IMR-90 (cell line): ENCODE data around the gene GRAMD1C. TPM values are rescaled to one million over a fixed set of nuclear protein-coding genes. Genes with fewer than 3 reads are reported as not detected.

Source experiments
- ATAC-seq: fragments of 200-7000 bp; cut with Tn5 transposase; 2 replicates; pipeline ENCODE4 v1.9.1; 2020; ENCODE audit warnings: low read depth, mild to moderate bottlenecking, moderate library complexity
- BruUV-seq: library from RNA; stranded (reverse); fragments of 400-500 nt; replicated peaks from 2 replicates; lab custom pipeline; 2021; lab: Mats Ljungman, UMichigan
- CTCF ChIA-PET: fragments of 300-600 bp; formaldehyde crosslinking; extraction: SDS; loops from one replicate; lab custom pipeline; 2021; ENCODE audit warnings: antibody characterized with exemption; lab: Yijun Ruan, JAX
- POLR2A ChIA-PET: fragments of 300-600 bp; sonication (Branson Sonifier 250); formaldehyde crosslinking; loops from one replicate; lab custom pipeline; 2022; ENCODE audit warnings: antibody characterized with exemption; ENCODE audit not compliant: unreplicated experiment; lab: Charles Lee
- DNase-seq: peaks from one replicate; pipeline ENCODE4 v3.0.0; 2013
- H2AFZ ChIP-seq: replicated peaks from 2 replicates; pipeline ENCODE3; 2013; ENCODE audit warnings: low read length, mild to moderate bottlenecking; ENCODE audit not compliant: poor library complexity
- H2AK5ac ChIP-seq: 2 replicates; pipeline ENCODE4 v1.6.1; 2013; ENCODE audit warnings: low read depth, low read length, inconsistent platforms
- H2AK9ac ChIP-seq: replicated peaks from 2 replicates; pipeline ENCODE3; 2013; ENCODE audit warnings: mild to moderate bottlenecking, low read depth, low read length, moderate library complexity; ENCODE audit not compliant: poor library complexity
- H2BK120ac ChIP-seq: 2 replicates; pipeline ENCODE4 v1.6.1; 2013; ENCODE audit warnings: low read depth, low read length, inconsistent platforms
- H2BK15ac ChIP-seq: 3 replicates; pipeline ENCODE4 v1.6.1; 2013; ENCODE audit warnings: low read depth, low read length, inconsistent platforms
- H2BK20ac ChIP-seq: 2 replicates; pipeline ENCODE4 v1.6.1; 2013; ENCODE audit warnings: low read depth, mild to moderate bottlenecking, inconsistent platforms, low read length, moderate library complexity
- H2BK5ac ChIP-seq: 2 replicates; pipeline ENCODE4 v1.6.1; 2013; ENCODE audit warnings: mild to moderate bottlenecking, low read depth, low read length, inconsistent platforms; ENCODE audit not compliant: poor library complexity, severe bottlenecking
- H3K14ac ChIP-seq: replicated peaks from 2 replicates; pipeline ENCODE4 v1.6.1; 2013; ENCODE audit warnings: low read depth, low read length, inconsistent platforms
- H3K18ac ChIP-seq: 2 replicates; pipeline ENCODE4 v1.6.1; 2013; ENCODE audit warnings: low read depth, low read length, control low read depth
- H3K23ac ChIP-seq: 2 replicates; pipeline ENCODE4 v1.6.1; 2013; ENCODE audit warnings: low read depth, low read length, inconsistent platforms
- H3K27ac ChIP-seq: 2 replicates; pipeline ENCODE4 v1.5.1; 2013; ENCODE audit warnings: mild to moderate bottlenecking, control low read depth, low read length; ENCODE audit not compliant: insufficient read depth
- H3K27me3 ChIP-seq: 2 replicates; pipeline ENCODE4 v1.6.1; 2013; ENCODE audit warnings: low read length; ENCODE audit not compliant: control insufficient read depth, insufficient read depth
- H3K36me3 ChIP-seq: 2 replicates; pipeline ENCODE4 v1.6.1; 2013; ENCODE audit warnings: low read length, mixed read lengths; ENCODE audit not compliant: control insufficient read depth, insufficient read depth
- H3K4ac ChIP-seq: 2 replicates; pipeline ENCODE4 v1.6.1; 2013; ENCODE audit warnings: low read depth, low read length, inconsistent platforms
- H3K4me1 ChIP-seq: 2 replicates; pipeline ENCODE4 v1.6.1; 2013; ENCODE audit warnings: low read length, mixed read lengths; ENCODE audit not compliant: control insufficient read depth, insufficient read depth
- H3K4me2 ChIP-seq: 2 replicates; pipeline ENCODE4 v1.6.1; 2013; ENCODE audit warnings: low read depth, mild to moderate bottlenecking, control low read depth, low read length, moderate library complexity
- H3K4me3 ChIP-seq: 2 replicates; pipeline ENCODE4 v1.5.1; 2013; ENCODE audit warnings: low read depth, mild to moderate bottlenecking, control low read depth, low read length, moderate library complexity; ENCODE audit not compliant: insufficient read depth
- H3K56ac ChIP-seq: 2 replicates; pipeline ENCODE4 v1.6.1; 2013; ENCODE audit warnings: low read length, inconsistent platforms; ENCODE audit not compliant: insufficient read depth; ENCODE audit errors: extremely low read depth
- H3K79me1 ChIP-seq, 2 experiments: 2 replicates each; pipeline ENCODE4 v1.6.1; 2013; ENCODE audit warnings: low read length in 2 of 2, inconsistent platforms in 1 of 2, low read depth in 1 of 2
- H3K9ac ChIP-seq: 2 replicates; pipeline ENCODE4 v1.6.1; 2013; ENCODE audit warnings: low read depth, low read length, control low read depth
- H3K9me1 ChIP-seq: 2 replicates; pipeline ENCODE4 v1.6.1; 2013; ENCODE audit warnings: low read length, inconsistent platforms; ENCODE audit not compliant: insufficient read depth
- H3K9me3 ChIP-seq: 2 replicates; pipeline ENCODE4 v1.6.1; 2013; ENCODE audit warnings: low read length; ENCODE audit not compliant: control insufficient read depth, insufficient read depth
- H4K20me1 ChIP-seq: 2 replicates; pipeline ENCODE4 v1.6.1; 2013; ENCODE audit warnings: low read length, inconsistent platforms; ENCODE audit not compliant: insufficient read depth
- H4K5ac ChIP-seq: 2 replicates; pipeline ENCODE4 v1.6.1; 2013; ENCODE audit warnings: mild to moderate bottlenecking, low read depth, low read length, control low read depth
- H4K8ac ChIP-seq, 2 experiments: 2 replicates each; pipeline ENCODE4 v1.6.1; 2013; ENCODE audit warnings: low read depth in 2 of 2, low read length in 2 of 2, control low read depth in 1 of 2, inconsistent platforms in 1 of 2
- H4K91ac ChIP-seq: 2 replicates; pipeline ENCODE4 v1.6.1; 2013; ENCODE audit warnings: low read depth, low read length, inconsistent platforms; ENCODE audit not compliant: insufficient read depth
- BHLHE40 ChIP-seq: fragments of 150-350 bp; IDR thresholded peaks from 2 replicates; pipeline ENCODE4 v1.6.1; 2016; ENCODE audit warnings: mild to moderate bottlenecking, low read depth, low read length
- CHD1 ChIP-seq: IDR thresholded peaks from 2 replicates; pipeline ENCODE4 v1.6.1; 2012; ENCODE audit warnings: low read depth, low read length, improper control_type of control experiment
- FOS ChIP-seq: fragments of 150-350 bp; IDR thresholded peaks from 2 replicates; pipeline ENCODE4 v1.6.1; 2016; ENCODE audit warnings: low read depth, low read length
- MAZ ChIP-seq: IDR thresholded peaks from 2 replicates; pipeline ENCODE4 v1.6.1; 2012; ENCODE audit warnings: low read depth, mild to moderate bottlenecking, low read length, improper control_type of control experiment, moderate library complexity, borderline replicate concordance
- POLR2A ChIP-seq: IDR thresholded peaks from 2 replicates; pipeline ENCODE4 v1.6.1; 2012; ENCODE audit warnings: mild to moderate bottlenecking, low read depth, low read length
- RAD21 ChIP-seq: IDR thresholded peaks from 2 replicates; pipeline ENCODE4 v1.6.1; 2012; ENCODE audit warnings: low read length, improper control_type of control experiment
- RCOR1 ChIP-seq: IDR thresholded peaks from 2 replicates; pipeline ENCODE4 v1.6.1; 2012; ENCODE audit warnings: mild to moderate bottlenecking, low read length, improper control_type of control experiment; ENCODE audit not compliant: insufficient replicate concordance
- SMC3 ChIP-seq: fragments of 150-350 bp; IDR thresholded peaks from 2 replicates; pipeline ENCODE4 v1.6.1; 2016; ENCODE audit warnings: low read depth, mild to moderate bottlenecking, antibody characterized with exemption, low read length, moderate library complexity
- WGBS, 2 experiments: methylation state at CpG; one replicate each; pipeline versions ENCODE4 v1.1.5 to v1.1.7; 2013; ENCODE audit warnings: missing lambda C conversion rate in 2 of 2; ENCODE audit not compliant: insufficient read length in 1 of 2; ENCODE audit errors: extremely low coverage in 2 of 2; 5-methylcytosine and 5-hydroxymethylcytosine counted together
- dilution Hi-C: fragments of 300-500 bp; cut with HindIII; formaldehyde crosslinking; loops from one replicate; pipeline ENCODE4 v1.14.3; 2018; ENCODE audit warnings: low sequenced_read_pairs; ENCODE audit not compliant: unreplicated experiment
- in situ Hi-C: fragments of 300-500 bp; cut with MboI; formaldehyde crosslinking; loops from 3 replicates; pipeline ENCODE4 v1.14.3; 2019; ENCODE audit warnings: low sequenced_read_pairs, inconsistent platforms, mixed read lengths
- intact Hi-C: fragments of 100-400 bp; cut with micrococcal nuclease; formaldehyde crosslinking; loops from 2 replicates; pipeline ENCODE4 v1.10.0; 2022
- polyA plus RNA-seq, 3 experiments: library from polyadenylated mRNA; depleted of rRNA; stranded (reverse); fragments of >200 nt; gene quantifications; 2 replicates each; pipeline ENCODE4 v1.2.3, GENCODE V29; 2012; ENCODE audit warnings: low replicate concordance in 1 of 3
- total RNA-seq: library from RNA; depleted of rRNA; stranded (reverse); fragments of >200 nt; gene quantifications from 2 replicates; pipeline ENCODE4 v1.2.3, GENCODE V29; 2012
- TF ChIP-seq, protein P1 (sequence below): fragments of 150-350 bp; IDR thresholded peaks from 2 replicates; pipeline ENCODE4 v1.6.1; 2017; ENCODE audit warnings: mild to moderate bottlenecking, antibody characterized with exemption, low read length, low read depth
- TF ChIP-seq, protein P2 (sequence below): fragments of 150-350 bp; IDR thresholded peaks from 2 replicates; pipeline ENCODE4 v1.6.1; 2016; ENCODE audit warnings: low read depth, mild to moderate bottlenecking, low read length, moderate library complexity, borderline replicate concordance

GRAMD1C gene
- total and polyA plus RNA-seq, 2 of the 4 experiments (the other 2 are of a cell fraction) = 2.5 to 5.0 TPM

DNA sequence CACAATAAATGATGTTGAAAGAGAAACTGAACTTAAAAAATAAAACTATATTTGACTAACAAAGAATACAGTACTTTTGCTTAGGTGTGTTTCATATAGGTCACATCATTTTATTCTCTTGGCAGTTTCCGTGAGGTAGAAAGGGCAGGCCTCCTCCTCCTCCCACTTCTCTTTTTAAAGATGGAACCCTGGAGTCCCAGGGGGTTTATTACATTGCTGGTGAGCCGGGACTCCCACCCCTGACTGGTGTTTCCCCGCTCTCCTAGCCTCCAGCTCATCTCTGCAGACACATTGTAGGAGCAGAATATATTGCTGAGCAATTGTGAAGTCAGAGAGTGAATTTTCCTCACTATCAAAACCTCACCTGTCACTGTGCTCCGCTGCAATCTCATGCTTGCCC, 139.2 kb downstream of the GRAMD1C start:
- H3K14ac ChIP-seq = no peak overlapping the region
- ChIA-PET CTCF (no interaction called here), POLR2A (no interaction called here)
- no peak overlapping the region for H3K4me3 ChIP-seq
- no peak overlapping the region for H2BK5ac ChIP-seq
- no peak overlapping the region for H2AK9ac ChIP-seq
- H3K4me2 ChIP-seq = no peak overlapping the region
- H2BK20ac ChIP-seq = no peak overlapping the region
- in situ Hi-C loops (no loop called here), intact Hi-C loops (no loop called here), dilution Hi-C loops (no loop called here)
- WGBS, 2 experiments = no CpG with 5 or more reads among the region's 4 CpGs
- H2AK5ac ChIP-seq = no peak overlapping the region
- no peaks in the 10 kb centered on the region for H3K79me1 ChIP-seq
- no peaks in the 10 kb centered on the region for H3K27me3 ChIP-seq
- 0 out of 2 replicates have a peak, but pooled peaks cover 1% of the 10 kb centered on the region for H3K9me3 ChIP-seq
- TF ChIP-seq POLR2A (no peak), MAZ (no peak), BHLHE40 (no peak), RCOR1 (no peak), RAD21 (no peak), CHD1 (no peak), FOS (no peak), SMC3 (no peak)
- TF ChIP-seq, protein P1, sequence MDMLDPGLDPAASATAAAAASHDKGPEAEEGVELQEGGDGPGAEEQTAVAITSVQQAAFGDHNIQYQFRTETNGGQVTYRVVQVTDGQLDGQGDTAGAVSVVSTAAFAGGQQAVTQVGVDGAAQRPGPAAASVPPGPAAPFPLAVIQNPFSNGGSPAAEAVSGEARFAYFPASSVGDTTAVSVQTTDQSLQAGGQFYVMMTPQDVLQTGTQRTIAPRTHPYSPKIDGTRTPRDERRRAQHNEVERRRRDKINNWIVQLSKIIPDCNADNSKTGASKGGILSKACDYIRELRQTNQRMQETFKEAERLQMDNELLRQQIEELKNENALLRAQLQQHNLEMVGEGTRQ = no peak
- TF ChIP-seq, protein P2, sequence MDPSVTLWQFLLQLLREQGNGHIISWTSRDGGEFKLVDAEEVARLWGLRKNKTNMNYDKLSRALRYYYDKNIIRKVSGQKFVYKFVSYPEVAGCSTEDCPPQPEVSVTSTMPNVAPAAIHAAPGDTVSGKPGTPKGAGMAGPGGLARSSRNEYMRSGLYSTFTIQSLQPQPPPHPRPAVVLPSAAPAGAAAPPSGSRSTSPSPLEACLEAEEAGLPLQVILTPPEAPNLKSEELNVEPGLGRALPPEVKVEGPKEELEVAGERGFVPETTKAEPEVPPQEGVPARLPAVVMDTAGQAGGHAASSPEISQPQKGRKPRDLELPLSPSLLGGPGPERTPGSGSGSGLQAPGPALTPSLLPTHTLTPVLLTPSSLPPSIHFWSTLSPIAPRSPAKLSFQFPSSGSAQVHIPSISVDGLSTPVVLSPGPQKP = no peak
- H3K4ac ChIP-seq = no peak overlapping the region
- no peak overlapping the region for H3K23ac ChIP-seq
- H3K56ac ChIP-seq = no peak overlapping the region
- no peaks in the 10 kb centered on the region for H3K9me1 ChIP-seq
- H4K5ac ChIP-seq = no peak overlapping the region
- H4K91ac ChIP-seq = no peak overlapping the region
- BruUV-seq = no TSS peak
- no peak overlapping the region for H2AFZ ChIP-seq
- H3K4me1 ChIP-seq = no peaks in the 10 kb centered on the region
- no peaks in the 10 kb centered on the region for H4K20me1 ChIP-seq
- ATAC-seq (no peak), DNase-seq (no peak)
- H2BK15ac ChIP-seq = no peak overlapping the region
- H3K9ac ChIP-seq = no peak overlapping the region
- H2BK120ac ChIP-seq = no peak overlapping the region
- H3K27ac ChIP-seq = no peak overlapping the region
- H3K18ac ChIP-seq = no peak overlapping the region
- no peak overlapping the region for H4K8ac ChIP-seq
- peaks cover 2% of the 10 kb centered on the region; the same call in 1 of the 2 replicates for H3K36me3 ChIP-seq
